Lower lobe of right lung (tissue), 2 donors: ENCODE measurements around the gene KCNT2. TPM values are rescaled to one million over a fixed set of nuclear protein-coding genes. Genes with fewer than 3 reads are reported as not detected.

Experiments
- ATAC-seq, 2 donors: fragments of 200-7000 bp; cut with Tn5 transposase; one replicate each; pipeline ENCODE4 v1.9.1; 2020 to 2022; ENCODE audit warnings: mild to moderate bottlenecking in 2 of 2, moderate library complexity in 2 of 2
- DNase-seq: peaks from one replicate; pipeline ENCODE4 v3.0.0-alpha.2; 2020
- H3K27ac ChIP-seq: fragments of 200-600 bp; one replicate; pipeline ENCODE4 v1.8.0; 2022
- H3K27me3 ChIP-seq: fragments of 200-600 bp; one replicate; pipeline ENCODE4 v1.8.0; 2022; ENCODE audit warnings: low read depth
- H3K36me3 ChIP-seq: fragments of 200-600 bp; one replicate; pipeline ENCODE4 v1.8.0; 2022; ENCODE audit warnings: mild to moderate bottlenecking
- H3K4me1 ChIP-seq: fragments of 200-600 bp; one replicate; pipeline ENCODE4 v1.8.0; 2022
- H3K4me3 ChIP-seq: fragments of 200-600 bp; one replicate; pipeline ENCODE4 v1.8.0; 2022; ENCODE audit warnings: mild to moderate bottlenecking
- H3K9me3 ChIP-seq: fragments of 200-600 bp; one replicate; pipeline ENCODE4 v1.8.0; 2022
- CTCF ChIP-seq: fragments of 200-600 bp; IDR thresholded peaks from one replicate; pipeline ENCODE4 v1.8.0; 2022; ENCODE audit warnings: antibody characterized with exemption, mild to moderate bottlenecking
- intact Hi-C: fragments of 100-400 bp; cut with DNase I; formaldehyde crosslinking; loops from one replicate; pipeline ENCODE4 v1.11.0; 2022
- total RNA-seq: library from RNA; stranded (reverse); fragmentation: NEBNext Ultra II Directional; extraction: Animal tissue kit (Norgen Biotek cat#: 25700); gene quantifications from one replicate; pipeline ENCODE4 v1.2.1, GENCODE V29; 2021
- donor health status: DM: no; HTN: yes; CAD: no; lungs with severe emphysema.

Gene KCNT2
- total RNA-seq, 1 donor from 2014 or later, result 3.7 TPM

DNA sequence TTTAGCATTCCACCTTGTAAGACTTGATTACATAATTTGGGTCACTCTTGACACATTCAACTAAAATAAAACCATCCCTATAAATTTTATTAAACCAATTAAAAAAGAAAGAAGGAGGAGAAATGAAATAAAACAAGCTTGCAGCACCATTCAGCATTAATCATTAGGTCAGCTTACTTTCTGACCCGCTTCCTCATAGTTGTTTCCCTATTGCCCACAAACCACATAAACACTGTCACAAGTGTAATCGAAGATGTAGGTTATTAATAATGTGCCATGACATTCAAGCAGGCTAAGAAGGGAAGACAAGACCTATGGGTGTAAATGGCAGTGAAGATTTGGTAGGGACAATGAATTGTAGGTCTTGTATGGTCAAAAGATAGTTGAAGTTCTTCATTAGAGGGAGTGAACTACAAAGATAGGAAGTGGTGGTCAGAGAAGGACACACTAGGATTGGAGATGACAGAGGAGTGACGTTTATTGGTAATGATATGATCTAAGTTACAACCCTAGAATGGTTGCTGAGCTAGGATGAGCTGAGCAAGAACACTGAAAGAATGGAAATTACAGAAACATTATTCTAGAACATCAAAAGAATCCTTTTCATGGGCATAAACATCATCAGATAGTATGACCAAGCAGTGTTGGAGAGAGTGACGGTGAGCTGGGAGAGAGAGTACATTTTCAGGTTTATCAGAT is 231.5 kb downstream of the KCNT2 start:
- peak in 1 of 2 donors; percentile 54 for ATAC-seq

GRCh38 chr1:196373798-196374197 is 234.4 kb downstream of the KCNT2 start:
- no peak for TF ChIP-seq CTCF
- no peak for DNase-seq
- no peak for ATAC-seq

More for the DNA sequence above, 231.5 kb downstream of the KCNT2 start:
- Histone ChIP-seq H3K36me3 (no peaks in the 10 kb centered on the region), H3K4me3 (no peak overlapping the region), H3K27me3 (no peaks in the 10 kb centered on the region), H3K9me3 (no peaks in the 10 kb centered on the region), H3K27ac (no peak overlapping the region), H3K4me1 (no peaks in the 10 kb centered on the region)
- intact Hi-C loops, result no loop called here
- TF ChIP-seq CTCF, result no peak
- no peak for DNase-seq

GRCh38 chr1:196372896-196373536 is 235.2 kb downstream of the KCNT2 start:
- Histone ChIP-seq H3K27me3 (no peaks in the 10 kb centered on the region), H3K27ac (no peak overlapping the region), H3K36me3 (no peaks in the 10 kb centered on the region), H3K9me3 (no peaks in the 10 kb centered on the region), H3K4me1 (no peaks in the 10 kb centered on the region), H3K4me3 (no peak overlapping the region)
- no peak for DNase-seq
- ATAC-seq, result no peak
- peak; percentile 52 for TF ChIP-seq CTCF
- intact Hi-C loops, result no loop called here

More at GRCh38 chr1:196373798-196374197, 234.4 kb downstream of the KCNT2 start:
- Histone ChIP-seq H3K36me3 (no peaks in the 10 kb centered on the region), H3K4me1 (no peaks in the 10 kb centered on the region), H3K9me3 (no peaks in the 10 kb centered on the region), H3K27ac (no peak overlapping the region), H3K27me3 (no peaks in the 10 kb centered on the region), H3K4me3 (no peak overlapping the region)
- intact Hi-C loops, result no loop called here

GRCh38 chr1:196367838-196368237 is 240.4 kb downstream of the KCNT2 start:
- no peak for TF ChIP-seq CTCF
- Histone ChIP-seq H3K27me3 (no peaks in the 10 kb centered on the region), H3K4me3 (no peak overlapping the region), H3K36me3 (no peaks in the 10 kb centered on the region), H3K27ac (no peak overlapping the region), H3K9me3 (no peaks in the 10 kb centered on the region), H3K4me1 (no peaks in the 10 kb centered on the region)
- DNase-seq (no peak), ATAC-seq (no peak)
- intact Hi-C loops, result no loop called here

DNA sequence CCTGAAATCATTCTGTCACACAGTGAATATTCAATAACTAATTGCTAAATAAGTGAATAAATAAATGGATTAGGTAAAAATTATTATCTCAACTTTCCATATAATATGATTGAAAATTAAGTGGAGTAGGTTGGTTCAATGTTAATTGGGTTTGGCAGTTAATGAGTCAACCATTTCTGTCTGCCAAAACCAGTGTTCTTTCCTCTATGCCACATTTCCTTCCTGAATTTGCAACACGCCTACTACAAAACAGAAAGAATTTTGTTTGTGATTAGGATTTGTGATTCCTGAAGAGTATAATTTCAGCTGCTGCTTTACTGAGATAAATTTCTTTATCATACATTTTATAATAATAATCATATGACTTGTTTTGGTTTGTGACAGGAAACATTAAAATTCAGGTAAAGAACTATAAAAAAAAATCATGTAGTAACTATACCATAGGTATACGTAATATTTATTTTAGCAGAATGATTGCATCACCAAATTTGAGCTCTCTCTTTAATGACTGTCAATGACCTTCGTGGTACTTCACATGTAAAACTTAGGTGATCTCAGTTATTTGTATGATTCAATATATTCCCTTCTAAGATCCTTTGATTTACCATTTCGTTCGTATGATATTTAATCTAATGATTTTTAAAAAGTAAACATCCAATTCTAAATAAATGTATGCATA is 241.3 kb downstream of the KCNT2 start:
- ATAC-seq (no peak), DNase-seq (no peak)
- intact Hi-C loops, result no loop called here

More for the DNA sequence above, 241.3 kb downstream of the KCNT2 start:
- Histone ChIP-seq H3K9me3 (no peaks in the 10 kb centered on the region), H3K4me3 (no peak overlapping the region), H3K4me1 (no peaks in the 10 kb centered on the region), H3K27ac (no peak overlapping the region), H3K27me3 (no peaks in the 10 kb centered on the region), H3K36me3 (no peaks in the 10 kb centered on the region)
- no peak for TF ChIP-seq CTCF
